Uterus (tissue), 2 donors: ENCODE measurements around the gene COL19A1.

Experiments
- CTCF ChIP-seq, 4 experiments: fragments of 200-600 bp in 2 of 4; fragments of 450-650 bp in 2 of 4; sonication (generic) in 2 of 4; IDR thresholded peaks; one replicate each; pipeline ENCODE4 v1.5.1; 2016 to 2019; ENCODE audit warnings: antibody characterized with exemption in 4 of 4, mild to moderate bottlenecking in 2 of 4, moderate library complexity in 1 of 4
- POLR2A ChIP-seq, 2 donors: fragments of 450-650 bp; IDR thresholded peaks; one replicate each; pipeline ENCODE4 v1.6.1; 2016; ENCODE audit warnings: antibody characterized with exemption in 2 of 2, mild to moderate bottlenecking in 1 of 2, moderate library complexity in 1 of 2

GRCh38 chr6:69865126-69865525 is 1.2 kb upstream of the COL19A1 start:
- TF ChIP-seq CTCF (IDR thresholded peaks at IDR 0.05) (no peak), POLR2A (IDR thresholded peaks at IDR 0.05) (no peak)
